GM23338 (cell line): ENCODE data around the gene PCDHA9.

Experiments used
- CREB1 ChIP-seq: fragments of 250-450 bp; sonication (Bioruptor Pico); IDR thresholded peaks from 2 replicates; pipeline ENCODE4 v1.5.0; 2020; ENCODE audit warnings: low read depth, mild to moderate bottlenecking, moderate library complexity
- CTCF ChIP-seq, 2 experiments: fragments of 200-600 bp in 1 of 2; sonication (generic) in 1 of 2; conservative IDR thresholded peaks; 2 replicates each; pipeline versions ENCODE4 v1.5.1 to v1.6.1; 2016 to 2017; ENCODE audit warnings: antibody characterized with exemption in 2 of 2, low read depth in 2 of 2, mild to moderate bottlenecking in 2 of 2, moderate library complexity in 1 of 2
- ETS1 ChIP-seq: IDR thresholded peaks from 2 replicates; pipeline ENCODE4 v1.6.1; 2016; ENCODE audit warnings: antibody characterized with exemption
- EZH2 ChIP-seq: fragments of 200-600 bp; sonication (generic); IDR thresholded peaks from one replicate; pipeline ENCODE4 v1.8.0; 2017; ENCODE audit warnings: antibody characterized with exemption, mild to moderate bottlenecking, low read depth; ENCODE audit not compliant: unreplicated experiment
- EZH2phosphoT487 ChIP-seq: fragments of 200-600 bp; sonication (generic); IDR thresholded peaks from one replicate; pipeline ENCODE4 v1.8.1; 2018; ENCODE audit warnings: antibody characterized with exemption; ENCODE audit not compliant: unreplicated experiment
- POLR2AphosphoS5 ChIP-seq: IDR thresholded peaks from 2 replicates; pipeline ENCODE4 v1.6.1; 2016; ENCODE audit warnings: antibody characterized with exemption, low read depth
- REST ChIP-seq: IDR thresholded peaks from one replicate; pipeline ENCODE4 v1.6.1; 2018; ENCODE audit warnings: antibody characterized with exemption; ENCODE audit not compliant: unreplicated experiment
- STAT1 ChIP-seq: IDR thresholded peaks from one replicate; pipeline ENCODE4 v1.6.1; 2016; ENCODE audit warnings: antibody characterized with exemption; ENCODE audit not compliant: unreplicated experiment
- ZNF114 ChIP-seq: fragments of 250-450 bp; sonication (Bioruptor Pico); IDR thresholded peaks from 2 replicates; pipeline ENCODE4 v1.5.0; 2020; ENCODE audit warnings: mild to moderate bottlenecking, moderate library complexity

GRCh38 chr5:140877262-140877581 is 29.0 kb downstream of the PCDHA9 start:
- no peak for TF ChIP-seq CTCF (conservative IDR thresholded peaks at IDR 0.05; ENCODE audit: low read depth in 2 of 2)
- TF ChIP-seq EZH2 = no peak
- TF ChIP-seq STAT1 = no peak
- TF ChIP-seq POLR2AphosphoS5 = no peak
- no peak for TF ChIP-seq REST
- TF ChIP-seq ETS1 = no peak
- no peak for TF ChIP-seq EZH2phosphoT487
- TF ChIP-seq ZNF114 = no peak
- TF ChIP-seq CREB1 = no peak
